Gastroesophageal sphincter (tissue), 3 donors: ENCODE measurements around the gene FNDC10.

Source experiments
- EP300 ChIP-seq: sonication (generic); formaldehyde crosslinking; IDR thresholded peaks from one replicate; pipeline ENCODE4 v1.6.1; 2017; ENCODE audit warnings: antibody characterized with exemption, mild to moderate bottlenecking
- POLR2A ChIP-seq, 2 donors: fragments of 450-650 bp; IDR thresholded peaks; one replicate each; pipeline ENCODE4 v1.6.1; 2017; ENCODE audit warnings: antibody characterized with exemption in 2 of 2, mild to moderate bottlenecking in 2 of 2, moderate library complexity in 1 of 2
- POLR2AphosphoS5 ChIP-seq: sonication (generic); formaldehyde crosslinking; IDR thresholded peaks from one replicate; pipeline ENCODE4 v1.6.1; 2017; ENCODE audit warnings: antibody characterized with exemption
- TF ChIP-seq, protein P1 (sequence below), 4 experiments: fragments of 200-600 bp in 2 of 4; fragments of 450-650 bp in 2 of 4; sonication (generic) in 1 of 4; IDR thresholded peaks; one replicate each; pipeline ENCODE4 v1.5.1; 2017 to 2019; ENCODE audit warnings: antibody characterized with exemption in 4 of 4, mild to moderate bottlenecking in 2 of 4, moderate library complexity in 2 of 4

DNA sequence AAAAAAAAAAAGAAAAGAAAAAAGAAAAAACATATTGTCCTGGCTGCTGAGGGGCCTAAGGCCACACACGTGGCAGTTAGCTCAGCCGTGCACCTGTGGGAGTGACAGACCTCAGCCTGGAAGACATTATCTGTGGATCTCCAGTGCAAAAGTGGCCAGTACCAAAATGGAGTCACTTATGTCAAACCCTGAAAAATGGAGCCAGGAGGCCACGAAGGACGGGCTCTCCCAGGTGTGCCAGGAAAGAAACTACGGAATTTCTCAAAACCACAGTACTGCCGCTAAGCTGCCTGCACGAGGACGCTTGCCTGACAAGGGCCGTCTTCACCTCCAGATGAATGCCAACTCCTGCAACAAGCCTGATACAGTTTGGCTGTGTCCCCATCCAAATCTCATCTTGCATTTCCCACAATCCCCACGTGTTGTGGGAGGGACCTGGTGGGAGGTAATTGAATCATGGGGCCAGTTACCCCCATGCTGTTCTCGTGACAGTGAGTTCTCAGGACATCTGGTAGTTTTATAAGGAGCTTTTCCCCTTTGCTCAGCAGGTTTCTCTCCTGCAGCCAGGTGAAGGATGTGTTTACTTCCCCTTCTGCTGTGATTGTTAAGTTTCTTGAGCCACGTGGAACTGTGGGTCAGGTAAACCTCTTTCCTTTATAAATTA, 10.0 kb upstream of the FNDC10 start:
- TF ChIP-seq POLR2A (IDR thresholded peaks at IDR 0.05): no peak
- TF ChIP-seq, protein P1, sequence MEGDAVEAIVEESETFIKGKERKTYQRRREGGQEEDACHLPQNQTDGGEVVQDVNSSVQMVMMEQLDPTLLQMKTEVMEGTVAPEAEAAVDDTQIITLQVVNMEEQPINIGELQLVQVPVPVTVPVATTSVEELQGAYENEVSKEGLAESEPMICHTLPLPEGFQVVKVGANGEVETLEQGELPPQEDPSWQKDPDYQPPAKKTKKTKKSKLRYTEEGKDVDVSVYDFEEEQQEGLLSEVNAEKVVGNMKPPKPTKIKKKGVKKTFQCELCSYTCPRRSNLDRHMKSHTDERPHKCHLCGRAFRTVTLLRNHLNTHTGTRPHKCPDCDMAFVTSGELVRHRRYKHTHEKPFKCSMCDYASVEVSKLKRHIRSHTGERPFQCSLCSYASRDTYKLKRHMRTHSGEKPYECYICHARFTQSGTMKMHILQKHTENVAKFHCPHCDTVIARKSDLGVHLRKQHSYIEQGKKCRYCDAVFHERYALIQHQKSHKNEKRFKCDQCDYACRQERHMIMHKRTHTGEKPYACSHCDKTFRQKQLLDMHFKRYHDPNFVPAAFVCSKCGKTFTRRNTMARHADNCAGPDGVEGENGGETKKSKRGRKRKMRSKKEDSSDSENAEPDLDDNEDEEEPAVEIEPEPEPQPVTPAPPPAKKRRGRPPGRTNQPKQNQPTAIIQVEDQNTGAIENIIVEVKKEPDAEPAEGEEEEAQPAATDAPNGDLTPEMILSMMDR (IDR thresholded peaks at IDR 0.05): no peak
- TF ChIP-seq EP300: no peak
- TF ChIP-seq POLR2AphosphoS5: no peak
